H1 (cell line): ENCODE data around the gene IZUMO4. TPM values are rescaled to one million over a fixed set of nuclear protein-coding genes. Genes with fewer than 3 reads are reported as not detected.

Source experiments
- ATF3 ChIP-seq: IDR thresholded peaks from 2 replicates; pipeline ENCODE4 v1.6.1; 2011; ENCODE audit warnings: low read depth, mild to moderate bottlenecking, low read length; ENCODE audit not compliant: insufficient read depth
- BACH1 ChIP-seq: IDR thresholded peaks from 2 replicates; pipeline ENCODE4 v1.6.1; 2012; ENCODE audit warnings: low read length, improper control_type of control experiment
- CBX5 ChIP-seq: fragments of 300-800, 300-1000 bp; sonication (generic); IDR thresholded peaks from 2 replicates; pipeline ENCODE4 v1.7.1; 2016; ENCODE audit warnings: antibody characterized with exemption, low read length, low read depth
- CHD7 ChIP-seq: fragments of 300-600 bp; sonication (generic); IDR thresholded peaks from 2 replicates; pipeline ENCODE4 v1.7.1; 2012; ENCODE audit warnings: low read length, moderate library complexity, mild to moderate bottlenecking, inconsistent platforms; ENCODE audit not compliant: insufficient replicate concordance
- GTF2F1 ChIP-seq: IDR thresholded peaks from 2 replicates; pipeline ENCODE4 v1.6.1; 2012; ENCODE audit warnings: low read depth, low read length, improper control_type of control experiment, borderline replicate concordance
- HDAC6 ChIP-seq: IDR thresholded peaks from one replicate; pipeline ENCODE4 v1.7.1; 2012; ENCODE audit warnings: low read depth, mild to moderate bottlenecking, inconsistent platforms, low read length, moderate library complexity
- NANOG ChIP-seq: IDR thresholded peaks from 2 replicates; pipeline ENCODE4 v1.6.1; 2011; ENCODE audit warnings: low read length, low read depth, mild to moderate bottlenecking, inconsistent platforms; ENCODE audit not compliant: insufficient read depth, poor library complexity, severe bottlenecking
- PHF8 ChIP-seq: fragments of 200-600 bp; sonication (generic); conservative IDR thresholded peaks from 2 replicates; pipeline ENCODE4 v1.7.1; 2012; ENCODE audit warnings: low read depth, mild to moderate bottlenecking, inconsistent platforms, low read length, moderate library complexity
- POLR2A ChIP-seq, 2 experiments: IDR thresholded peaks; 1 replicate in 1 of 2; 2 replicates in 1 of 2; pipeline ENCODE4 v1.6.1; 2011; ENCODE audit warnings: low read depth in 2 of 2, low read length in 2 of 2, mild to moderate bottlenecking in 2 of 2; ENCODE audit errors: control extremely low read depth in 1 of 2
- RNF2 ChIP-seq: fragments of 200-900, 300-1000 bp; sonication (generic); IDR thresholded peaks from 2 replicates; pipeline ENCODE4 v1.7.1; 2016; ENCODE audit warnings: borderline replicate concordance, low read depth, mild to moderate bottlenecking, antibody characterized with exemption, low read length; ENCODE audit not compliant: poor library complexity, severe bottlenecking; ENCODE audit errors: missing control alignments
- TCF12 ChIP-seq: IDR thresholded peaks from 2 replicates; pipeline ENCODE4 v1.6.1; 2011; ENCODE audit warnings: low read depth, mild to moderate bottlenecking, low read length
- polyA plus RNA-seq, 7 experiments: library from polyadenylated mRNA; depleted of rRNA in 3 of 7; stranded (reverse) in 5 of 7; unstranded in 2 of 7; fragments of >200 nt in 5 of 7; fragments of 200-250 nt in 2 of 7; gene quantifications; 1 replicate in 5 of 7; 2 replicates in 1 of 7; 4 replicates in 1 of 7; pipeline versions ENCODE4 v1.2.1 to v1.2.3, GENCODE V29; 2011 to 2013; ENCODE audit warnings: missing spikeins in 2 of 7, mixed read lengths in 2 of 7
- total RNA-seq: library from RNA; stranded (reverse); fragmentation: NEBNext Ultra II Directional; extraction: Animal tissue kit (Norgen Biotek cat#: 25700); gene quantifications from 2 replicates; pipeline ENCODE4 v1.2.1, GENCODE V29; 2021

The IZUMO4 gene
- total and polyA plus RNA-seq, 2 of the 8 experiments (the other 6 are each of a cell fraction or from before 2014, with no cell fraction given): 1.8 to 1.9 TPM

- no peak for TF ChIP-seq CHD7
- TF ChIP-seq PHF8: no peak
- no peak for TF ChIP-seq BACH1
- TF ChIP-seq CBX5: no peak
- TF ChIP-seq ATF3: no peak
- no peak for TF ChIP-seq TCF12
- TF ChIP-seq RNF2: no peak
- TF ChIP-seq GTF2F1: no peak
- no peak for TF ChIP-seq HDAC6
- TF ChIP-seq NANOG: no peak
- no peak for TF ChIP-seq POLR2A (IDR thresholded peaks at IDR 0.05; ENCODE audit: control extremely low read depth in 1 of 2, low read depth in 2 of 2, low read length in 2 of 2)
Measured at GRCh38 chr19:2100719-2101061, 4.0 kb downstream of the IZUMO4 start (continued).
